GM12892 (cell line): Measurements from ENCODE around the gene ESPNL.

ENCODE experiments used
- DNase-seq: peaks from one replicate; pipeline ENCODE4 v3.0.0; 2011; ENCODE audit not compliant: insufficient read length
- FAIRE-seq: peaks from 2 replicates; lab custom pipeline; 2011; peaks lifted over from hg19 to GRCh38; lab: Jason Lieb, UNC
- POLR2A ChIP-seq: IDR thresholded peaks from 2 replicates; pipeline ENCODE4 v1.6.1; 2011; ENCODE audit warnings: low read depth, low read length, control low read depth
- POLR2AphosphoS5 ChIP-seq: IDR thresholded peaks from 2 replicates; pipeline ENCODE4 v1.6.1; 2011; ENCODE audit warnings: low read depth, low read length, control low read depth
- TAF1 ChIP-seq: IDR thresholded peaks from 2 replicates; pipeline ENCODE4 v1.6.1; 2011; ENCODE audit warnings: low read depth, mild to moderate bottlenecking, control low read depth, low read length, borderline replicate concordance

ESPNL gene

DNA sequence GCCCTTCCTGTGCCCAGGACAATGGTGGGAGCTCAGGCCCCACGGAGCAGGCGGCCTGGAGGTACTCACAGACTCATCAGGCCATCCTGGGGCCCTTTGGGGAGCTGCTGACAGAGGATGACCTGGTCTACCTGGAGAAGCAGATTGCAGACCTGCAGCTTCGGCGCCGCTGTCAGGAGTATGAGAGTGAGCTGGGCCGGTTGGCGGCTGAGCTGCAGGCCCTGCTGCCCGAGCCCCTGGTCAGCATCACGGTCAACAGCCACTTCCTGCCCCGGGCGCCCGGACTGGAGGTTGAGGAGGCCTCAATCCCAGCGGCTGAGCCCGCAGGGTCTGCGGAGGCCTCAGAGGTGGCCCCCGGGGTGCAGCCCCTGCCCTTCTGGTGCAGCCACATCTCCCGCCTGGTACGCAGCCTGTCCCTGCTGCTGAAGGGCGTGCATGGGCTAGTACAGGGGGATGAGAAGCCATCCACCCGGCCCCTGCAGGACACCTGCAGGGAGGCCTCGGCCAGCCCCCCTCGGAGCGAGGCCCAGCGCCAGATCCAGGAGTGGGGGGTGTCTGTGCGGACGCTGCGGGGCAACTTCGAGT lies 30.1 kb downstream of the ESPNL start:
- TF ChIP-seq POLR2A: no peak
- TF ChIP-seq TAF1: no peak
- TF ChIP-seq POLR2AphosphoS5: no peak
- FAIRE-seq (no peak), DNase-seq (no peak)

DNA sequence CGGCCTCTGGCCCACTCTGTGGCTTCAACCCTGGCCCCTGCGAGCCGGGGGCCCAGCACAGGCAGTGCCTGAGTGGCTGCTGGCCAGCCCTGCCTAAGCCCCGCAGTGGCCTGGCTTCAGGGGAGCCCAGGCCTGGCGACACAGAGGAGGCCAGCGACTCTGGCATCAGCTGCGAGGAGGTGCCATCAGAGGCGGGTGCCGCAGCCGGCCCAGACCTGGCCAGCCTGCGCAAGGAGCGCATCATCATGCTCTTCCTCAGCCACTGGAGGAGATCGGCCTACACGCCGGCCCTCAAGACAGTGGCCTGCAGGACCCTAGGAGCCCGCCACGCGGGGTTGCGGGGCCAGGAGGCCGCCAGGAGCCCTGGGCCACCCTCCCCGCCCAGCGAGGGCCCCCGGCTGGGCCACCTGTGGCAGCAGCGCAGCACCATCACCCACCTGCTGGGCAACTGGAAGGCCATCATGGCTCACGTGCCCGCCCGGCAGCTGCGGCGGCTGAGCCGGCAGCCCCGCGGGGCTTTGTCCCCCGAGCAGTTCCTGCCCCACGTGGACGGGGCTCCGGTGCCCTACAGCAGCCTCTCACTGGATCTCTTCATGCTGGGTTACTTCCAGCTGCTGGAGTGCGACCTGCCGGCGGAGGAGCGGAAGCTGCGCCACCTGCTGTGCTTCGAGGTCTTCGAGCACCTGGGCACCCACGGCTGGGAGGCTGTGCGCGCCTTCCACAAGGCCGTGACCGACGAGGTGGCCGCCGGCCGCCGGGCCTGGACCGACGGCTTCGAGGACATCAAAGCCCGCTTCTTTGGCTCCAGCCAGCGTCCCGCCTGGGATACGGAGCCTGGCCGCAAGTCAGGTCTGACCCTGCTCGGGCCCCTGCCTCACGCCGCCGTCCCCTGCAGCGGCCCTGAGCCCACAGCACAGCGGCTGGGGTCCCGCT lies 30.8 kb downstream of the ESPNL start:
- FAIRE-seq (no peak), DNase-seq (no peak)
- TF ChIP-seq TAF1 (no peak), POLR2AphosphoS5 (no peak), POLR2A (no peak)

DNA sequence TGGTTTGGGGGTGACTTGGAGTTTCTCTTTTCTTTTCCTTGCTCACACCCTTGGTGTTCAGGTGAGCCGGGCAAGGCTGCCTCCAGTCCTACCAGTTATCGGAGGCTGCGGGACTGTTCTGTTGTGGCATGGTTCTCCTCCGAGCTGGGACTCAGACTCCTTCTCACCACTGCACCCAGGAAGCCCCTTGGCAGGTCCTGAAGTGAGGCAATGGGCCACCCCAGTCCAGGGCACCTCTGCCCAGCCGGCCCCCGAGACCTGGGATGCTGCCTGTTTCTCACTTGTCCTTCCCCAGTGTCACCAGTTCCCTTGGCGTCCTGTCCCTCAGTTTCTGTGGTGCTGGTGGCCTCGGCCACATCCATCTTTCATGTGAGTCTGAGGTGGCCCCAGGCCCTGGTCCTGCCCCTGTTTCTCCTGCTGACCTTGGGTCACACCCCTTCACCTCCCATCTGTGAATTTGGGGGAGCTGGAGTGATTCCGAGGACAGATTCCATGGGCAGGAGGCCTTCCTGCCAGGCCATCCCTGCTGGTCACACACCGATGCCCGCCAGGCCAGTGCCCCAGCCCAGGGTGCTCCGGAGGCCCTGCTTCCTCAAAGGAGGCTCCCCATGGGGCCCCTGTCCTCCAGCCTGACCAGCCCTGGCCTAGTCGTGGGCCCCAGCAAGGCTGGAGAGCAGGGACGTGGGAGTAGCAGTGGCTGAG lies 31.8 kb downstream of the ESPNL start:
- FAIRE-seq (no peak), DNase-seq (no peak)
- TF ChIP-seq POLR2A: no peak

DNA sequence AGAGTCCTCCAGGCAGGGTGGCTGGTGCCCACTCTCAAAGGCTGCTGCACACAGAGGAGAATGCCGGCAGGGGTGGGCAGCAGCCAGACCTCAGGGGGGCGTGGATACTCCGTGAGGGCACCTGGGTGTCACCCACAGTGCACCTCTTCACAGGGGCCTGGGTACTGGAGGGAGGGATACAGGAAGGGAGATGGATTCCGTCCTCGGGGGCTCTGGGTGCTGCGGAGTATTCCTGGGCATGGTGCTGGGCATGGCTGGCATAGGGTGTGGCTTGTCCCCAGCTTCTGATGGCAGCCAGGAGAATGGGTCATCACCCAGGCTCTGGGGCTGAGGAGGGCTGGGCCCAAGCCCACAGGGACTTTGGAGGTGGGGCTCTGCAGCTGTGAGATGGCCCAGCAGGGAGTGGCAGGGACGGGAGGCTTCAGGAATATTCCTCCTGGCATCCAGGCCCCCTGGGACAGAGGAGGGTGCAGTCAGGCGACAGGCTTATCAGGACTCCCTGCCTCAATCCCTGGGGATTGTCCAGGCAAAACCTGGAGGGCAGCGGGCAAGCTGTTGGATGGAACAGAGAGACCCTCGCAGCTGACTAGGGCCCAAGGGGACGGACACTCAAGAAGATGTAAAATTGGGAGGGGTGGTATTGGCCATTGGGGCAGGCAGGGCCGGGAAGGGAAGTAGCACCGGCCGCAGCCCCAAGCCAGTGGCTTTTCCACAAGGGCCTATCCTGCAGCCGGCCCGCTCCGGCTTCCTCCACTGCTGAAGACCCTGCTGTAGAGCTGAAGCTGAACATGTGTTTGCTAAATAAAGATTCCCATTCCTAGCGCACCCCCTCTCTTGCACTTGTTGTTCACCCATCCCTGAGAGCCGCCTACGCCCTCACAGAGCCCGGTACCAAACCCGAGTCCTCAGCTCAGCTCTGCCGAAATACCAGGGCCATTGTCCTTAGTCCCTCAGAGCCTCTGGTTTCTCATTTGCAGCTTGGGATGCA lies 32.6 kb downstream of the ESPNL start:
- DNase-seq: no peak
- TF ChIP-seq POLR2A: no peak
- TF ChIP-seq POLR2AphosphoS5: no peak
- TF ChIP-seq TAF1: no peak
- FAIRE-seq: no peak

DNA sequence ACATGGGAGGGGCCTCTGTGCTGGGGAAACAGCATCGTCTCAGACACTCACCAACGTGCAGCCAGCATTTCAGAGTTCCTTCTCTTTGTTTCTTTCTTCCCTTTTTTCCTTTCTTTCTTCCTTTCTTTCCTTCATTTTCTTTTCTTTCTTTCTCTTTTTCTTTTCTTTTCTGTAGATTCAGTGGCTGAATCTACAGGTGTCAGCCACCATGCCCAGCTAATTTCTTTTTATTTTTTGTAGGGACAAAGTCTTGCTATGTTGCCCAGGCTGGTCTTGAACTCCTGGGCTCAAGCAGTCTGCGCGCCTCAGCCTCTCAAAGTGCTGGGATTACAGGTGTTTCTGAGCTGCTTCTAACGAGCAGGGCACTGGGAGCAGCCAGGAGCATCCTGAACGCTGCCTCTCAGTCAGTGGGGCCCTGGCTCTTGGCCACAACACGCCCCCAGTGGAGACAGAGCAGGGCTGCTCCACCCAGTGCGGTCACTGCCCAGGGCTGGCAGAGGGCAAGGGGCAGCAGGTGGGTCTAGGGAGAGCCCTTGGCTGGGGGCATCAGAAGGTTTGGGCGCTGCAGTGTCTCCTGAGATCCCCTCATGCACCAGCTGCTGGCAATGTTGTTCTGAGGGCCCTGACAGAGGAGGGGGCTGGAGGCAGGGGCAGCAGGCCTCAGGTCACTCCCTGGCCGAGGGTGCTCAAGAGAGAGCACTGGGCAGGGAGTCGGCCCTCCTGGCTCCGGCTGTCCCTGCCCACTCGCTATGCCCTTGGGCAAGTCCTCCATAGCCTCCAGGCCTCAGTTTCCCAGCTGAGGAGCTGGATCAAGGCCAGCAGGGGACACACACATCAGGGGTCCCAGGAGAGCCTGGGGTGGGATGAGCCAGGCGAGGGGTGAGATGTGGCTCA lies 33.6 kb downstream of the ESPNL start:
- no peak for FAIRE-seq
- TF ChIP-seq POLR2A: no peak
- no peak for TF ChIP-seq TAF1
- no peak for TF ChIP-seq POLR2AphosphoS5
- DNase-seq: no peak

DNA sequence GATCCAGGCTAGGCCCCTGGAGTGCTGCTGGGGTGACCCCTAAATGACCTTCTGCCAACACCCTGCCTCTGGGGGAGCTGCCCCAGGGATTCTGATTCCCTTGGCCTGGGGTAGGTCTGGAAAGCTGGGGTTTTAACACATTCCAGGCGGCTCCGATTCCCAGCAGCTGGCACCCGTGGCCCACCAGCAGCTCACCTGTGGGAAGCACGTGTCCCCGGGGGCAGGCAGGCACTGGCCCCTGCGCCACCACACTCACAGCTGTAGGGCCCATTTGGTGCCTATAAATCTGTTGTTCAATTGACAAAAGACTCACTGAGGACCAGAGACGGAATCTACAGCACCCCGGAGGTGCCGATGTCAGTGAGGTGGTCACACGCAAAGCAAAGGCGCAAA lies 34.2 kb downstream of the ESPNL start:
- DNase-seq: no peak
- no peak for FAIRE-seq
- TF ChIP-seq POLR2A (no peak), TAF1 (no peak), POLR2AphosphoS5 (no peak)

DNA sequence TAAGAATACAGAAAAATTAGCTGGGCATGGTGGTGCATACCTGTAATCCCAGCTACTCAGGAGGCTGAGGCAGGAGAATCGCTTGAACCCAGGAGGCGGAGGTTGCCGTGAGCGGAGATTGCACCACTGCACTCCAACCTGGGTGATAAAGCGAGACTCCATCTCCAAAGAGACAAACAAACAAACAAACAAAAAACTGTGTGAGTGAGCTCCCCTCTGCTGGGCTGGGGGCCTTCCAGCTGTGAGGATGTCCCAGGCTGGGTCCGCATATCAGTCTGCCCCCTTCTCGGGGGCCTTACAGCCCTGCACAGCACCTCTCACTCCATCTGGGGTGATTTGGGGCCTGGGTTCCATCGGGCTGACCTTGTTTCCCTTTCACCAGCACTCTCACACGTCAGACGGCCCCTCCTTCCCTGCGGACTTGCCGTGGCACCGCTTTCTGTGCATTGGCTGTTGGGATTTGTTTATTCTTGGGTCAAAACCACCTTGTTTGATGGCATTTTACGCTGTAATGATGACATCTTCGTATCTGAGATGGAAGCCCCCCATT lies 35.5 kb downstream of the ESPNL start:
- DNase-seq: no peak
- TF ChIP-seq TAF1 (no peak), POLR2AphosphoS5 (no peak), POLR2A (no peak)
- FAIRE-seq: no peak

DNA sequence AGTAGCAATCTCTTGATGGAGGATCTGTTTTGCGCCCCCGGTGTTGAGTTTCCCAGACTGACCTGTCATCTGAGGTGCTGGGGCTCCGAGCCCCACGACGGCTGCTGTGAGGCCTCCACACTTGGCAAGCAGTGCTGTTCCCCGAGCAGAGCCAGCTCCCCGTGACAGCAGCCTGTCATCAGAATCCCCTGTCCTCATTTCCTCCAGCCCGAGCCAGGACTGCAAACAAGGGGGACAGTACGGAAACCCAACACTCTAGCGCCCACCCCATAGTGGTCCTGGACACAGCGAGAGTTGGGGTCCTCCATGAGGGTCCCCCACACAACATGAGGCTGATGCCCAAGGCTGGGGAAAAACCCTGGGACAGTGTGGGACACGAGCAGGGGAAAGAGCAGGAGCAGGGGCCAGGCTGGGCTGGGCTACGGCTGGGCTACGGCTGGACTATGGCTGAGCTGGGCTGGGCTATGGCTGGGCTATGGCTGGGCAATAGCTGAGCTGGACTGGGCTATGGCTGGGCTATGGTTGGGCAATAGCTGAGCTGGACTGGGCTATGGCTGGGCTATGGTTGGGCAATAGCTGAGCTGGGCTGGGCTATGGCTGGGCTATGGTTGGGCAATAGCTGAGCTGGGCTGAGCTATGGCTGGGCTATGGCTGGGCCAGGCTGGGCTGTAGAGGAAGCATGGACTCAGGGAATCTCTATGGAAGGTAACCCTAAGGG lies 36.8 kb downstream of the ESPNL start:
- no peak for DNase-seq
- no peak for TF ChIP-seq POLR2A
- TF ChIP-seq POLR2AphosphoS5: no peak
- no peak for TF ChIP-seq TAF1
- FAIRE-seq: no peak

DNA sequence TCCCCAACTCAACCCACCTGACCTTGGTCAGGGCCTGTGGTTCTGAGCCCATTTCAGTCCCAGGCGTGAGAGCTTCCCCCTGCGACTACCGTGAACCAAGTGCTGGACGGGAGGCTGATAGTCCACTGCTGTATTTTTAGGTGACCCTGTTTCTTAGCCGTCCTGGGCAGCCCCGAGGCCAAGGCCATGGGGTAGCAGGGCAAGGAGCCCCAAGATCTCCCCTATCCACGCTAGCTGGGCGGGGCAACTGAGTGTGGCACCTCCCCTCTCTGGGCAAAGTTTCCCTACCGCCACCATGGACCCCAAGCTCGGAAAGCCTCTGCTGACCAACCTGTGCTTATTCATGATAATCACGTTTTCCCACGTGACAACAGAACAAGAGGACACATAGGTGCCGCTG lies 37.7 kb downstream of the ESPNL start:
- DNase-seq (no peak), FAIRE-seq (no peak)
- TF ChIP-seq POLR2AphosphoS5 (no peak), POLR2A (no peak), TAF1 (no peak)
